C4-2B (cell line): Measurements from ENCODE around the gene HIP1.

Experiments
- ZFX ChIP-seq: fragments of 450-650 bp; IDR thresholded peaks from 2 replicates; pipeline ENCODE4 v1.6.1; 2017
- TF ChIP-seq, protein P1 (sequence below): fragments of 450-650 bp; conservative IDR thresholded peaks from 2 replicates; pipeline ENCODE4 v1.5.1; 2017; ENCODE audit warnings: mild to moderate bottlenecking

DNA sequence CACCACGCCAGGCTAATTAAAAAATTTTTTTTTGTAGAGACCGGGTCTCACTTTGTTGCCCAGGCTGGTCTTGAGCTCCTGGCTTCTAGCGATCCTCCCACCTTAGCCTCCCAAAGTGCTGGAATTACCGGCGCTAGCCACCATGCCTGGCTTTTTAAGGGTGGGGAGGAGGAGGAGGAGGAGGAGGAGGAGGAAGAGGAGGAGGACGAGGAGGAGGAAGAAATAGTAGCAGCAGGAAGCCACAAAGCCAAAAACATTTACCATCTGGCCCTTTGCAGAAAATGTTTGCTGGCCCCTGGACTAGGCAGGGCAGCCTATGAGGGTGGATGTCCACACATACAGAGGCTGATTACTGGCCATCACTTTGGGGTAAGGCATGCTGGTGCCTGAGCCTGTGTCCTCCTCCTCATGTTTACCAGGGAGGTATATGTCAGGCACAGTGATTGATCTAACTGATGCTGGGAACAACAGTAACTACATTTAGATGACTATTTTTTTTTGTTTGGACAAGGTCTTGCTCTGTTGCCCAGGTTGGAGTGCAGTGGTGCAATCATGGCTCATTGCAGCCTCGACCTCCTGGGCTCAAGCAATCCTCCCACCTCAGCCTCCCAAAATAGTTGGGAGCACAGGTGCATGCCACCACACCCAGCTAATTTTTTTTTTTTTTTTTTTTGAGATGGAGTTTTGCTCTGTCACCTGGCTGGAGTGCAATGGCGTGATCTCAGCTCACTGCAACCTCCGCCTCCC lies 122.1 kb downstream of the HIP1 start:
- TF ChIP-seq, protein P1, sequence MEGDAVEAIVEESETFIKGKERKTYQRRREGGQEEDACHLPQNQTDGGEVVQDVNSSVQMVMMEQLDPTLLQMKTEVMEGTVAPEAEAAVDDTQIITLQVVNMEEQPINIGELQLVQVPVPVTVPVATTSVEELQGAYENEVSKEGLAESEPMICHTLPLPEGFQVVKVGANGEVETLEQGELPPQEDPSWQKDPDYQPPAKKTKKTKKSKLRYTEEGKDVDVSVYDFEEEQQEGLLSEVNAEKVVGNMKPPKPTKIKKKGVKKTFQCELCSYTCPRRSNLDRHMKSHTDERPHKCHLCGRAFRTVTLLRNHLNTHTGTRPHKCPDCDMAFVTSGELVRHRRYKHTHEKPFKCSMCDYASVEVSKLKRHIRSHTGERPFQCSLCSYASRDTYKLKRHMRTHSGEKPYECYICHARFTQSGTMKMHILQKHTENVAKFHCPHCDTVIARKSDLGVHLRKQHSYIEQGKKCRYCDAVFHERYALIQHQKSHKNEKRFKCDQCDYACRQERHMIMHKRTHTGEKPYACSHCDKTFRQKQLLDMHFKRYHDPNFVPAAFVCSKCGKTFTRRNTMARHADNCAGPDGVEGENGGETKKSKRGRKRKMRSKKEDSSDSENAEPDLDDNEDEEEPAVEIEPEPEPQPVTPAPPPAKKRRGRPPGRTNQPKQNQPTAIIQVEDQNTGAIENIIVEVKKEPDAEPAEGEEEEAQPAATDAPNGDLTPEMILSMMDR: no peak
- TF ChIP-seq ZFX: no peak
